HepG2 (cell line): ENCODE data around the gene CES2. TPM values are rescaled to one million over a fixed set of nuclear protein-coding genes. Genes with fewer than 3 reads are reported as not detected.
A peak's percentile ranks its signal among the peaks of the same experiment; 100 is the strongest.

ENCODE experiments used
- ARNT ChIP-seq: fragments of 450-650 bp; IDR thresholded peaks from 2 replicates; pipeline ENCODE4 v1.6.1; 2017
- BORCS8-MEF2B ChIP-seq: sonication (generic); formaldehyde crosslinking; IDR thresholded peaks from 2 replicates; pipeline ENCODE4 v1.8.0; 2022; ENCODE audit warnings: mild to moderate bottlenecking, missing genetic modification reagents
- EEA1 ChIP-seq: sonication (generic); formaldehyde crosslinking; IDR thresholded peaks from 2 replicates; pipeline ENCODE4 v1.5.1; 2020; ENCODE audit warnings: mild to moderate bottlenecking, missing genetic modification reagents, borderline replicate concordance
- HES4 ChIP-seq: sonication (generic); formaldehyde crosslinking; IDR thresholded peaks from 2 replicates; pipeline ENCODE4 v1.9.0; 2021; ENCODE audit warnings: mild to moderate bottlenecking, missing genetic modification reagents, borderline replicate concordance
- KDM3A ChIP-seq: IDR thresholded peaks from 2 replicates; pipeline ENCODE4 v1.6.1; 2018; ENCODE audit warnings: low read depth, missing compliant biosample characterization
- KDM5B ChIP-seq: sonication (generic); formaldehyde crosslinking; IDR thresholded peaks from 2 replicates; pipeline ENCODE4 v1.4.0; 2020; ENCODE audit warnings: missing genetic modification reagents, mild to moderate bottlenecking, borderline replicate concordance
- MEIS2 ChIP-seq: sonication (generic); formaldehyde crosslinking; IDR thresholded peaks from 2 replicates; pipeline ENCODE4 v1.9.0; 2021; ENCODE audit warnings: mild to moderate bottlenecking, missing genetic modification reagents
- MYC ChIP-seq: sonication (generic); formaldehyde crosslinking; IDR thresholded peaks from 2 replicates; pipeline ENCODE4 v1.9.0; 2021; ENCODE audit warnings: missing genetic modification reagents, borderline replicate concordance
- NR0B2 ChIP-seq: sonication (generic); formaldehyde crosslinking; IDR thresholded peaks from 2 replicates; pipeline ENCODE4 v1.4.0; 2020; ENCODE audit warnings: mild to moderate bottlenecking, missing genetic modification reagents
- NR2F2 ChIP-seq: IDR thresholded peaks from 2 replicates; pipeline ENCODE4 v1.6.1; 2012; ENCODE audit warnings: low read depth, inconsistent platforms, borderline replicate concordance
- SRSF1 ChIP-seq: fragments of 200-400 bp; formaldehyde crosslinking; optimal IDR thresholded peaks from 2 replicates; pipeline ENCODE3; 2017; ENCODE audit warnings: mild to moderate bottlenecking, low read depth, low read length, moderate library complexity
- SRSF4 ChIP-seq: fragments of 200-400 bp; formaldehyde crosslinking; IDR thresholded peaks from one replicate; pipeline ENCODE4 v1.6.1; 2018; ENCODE audit warnings: mild to moderate bottlenecking, low read depth, low read length, moderate library complexity; ENCODE audit not compliant: poor library complexity, severe bottlenecking
- ZBTB14 ChIP-seq: sonication (generic); formaldehyde crosslinking; IDR thresholded peaks from 2 replicates; pipeline ENCODE4 v1.4.0; 2020; ENCODE audit warnings: missing genetic modification reagents
- ZBTB25 ChIP-seq: IDR thresholded peaks from 2 replicates; pipeline ENCODE4 v1.6.1; 2018; ENCODE audit warnings: missing genetic modification reagents
- ZFP36 ChIP-seq: fragments of 150-350 bp; IDR thresholded peaks from 2 replicates; pipeline ENCODE4 v1.6.1; 2018; ENCODE audit warnings: borderline replicate concordance, low read length, low read depth; ENCODE audit not compliant: partially characterized antibody
- ZNF564 ChIP-seq: sonication (generic); formaldehyde crosslinking; IDR thresholded peaks from 2 replicates; pipeline ENCODE4 v1.8.1; 2023; ENCODE audit warnings: mild to moderate bottlenecking, missing genetic modification reagents
- ZNF614 ChIP-seq: IDR thresholded peaks from 2 replicates; pipeline ENCODE4 v1.6.1; 2018; ENCODE audit warnings: missing biosample characterization, missing genetic modification reagents, inconsistent platforms, borderline replicate concordance
- ZNF619 ChIP-seq: sonication (generic); formaldehyde crosslinking; IDR thresholded peaks from 2 replicates; pipeline ENCODE4 v1.4.0; 2020; ENCODE audit warnings: mild to moderate bottlenecking, missing genetic modification reagents
- polyA plus RNA-seq, 8 experiments: library from polyadenylated mRNA; depleted of rRNA in 3 of 8; stranded (reverse) in 7 of 8; unstranded in 1 of 8; fragments of >200 nt; fragmentation: Illumina TruSeq in 4 of 8; extraction: Trizol in 4 of 8; gene quantifications; 2 replicates each; pipeline versions ENCODE4 v1.2.1 to v1.2.3, GENCODE V29; 2011 to 2016; ENCODE audit warnings: low read depth in 4 of 8, missing spikeins in 1 of 8, mixed read lengths in 1 of 8; ENCODE audit not compliant: insufficient read depth in 1 of 8
- total RNA-seq, 5 experiments: library from RNA; depleted of rRNA; stranded (reverse); fragments of >200 nt; fragmentation: Illumina TruSeq; extraction: Trizol; gene quantifications; 2 replicates each; pipeline ENCODE4 v1.2.3, GENCODE V29; 2016; ENCODE audit warnings: low read depth in 1 of 5
- TF ChIP-seq, protein P1 (sequence below): IDR thresholded peaks from 2 replicates; pipeline ENCODE4 v1.6.1; 2016; ENCODE audit warnings: low read depth, control low read depth
- TF ChIP-seq, protein P2 (sequence below): fragments of 450-650 bp; IDR thresholded peaks from 2 replicates; pipeline ENCODE4 v1.6.1; 2017; ENCODE audit warnings: mild to moderate bottlenecking
- TF ChIP-seq, protein P3 (sequence below): sonication (generic); formaldehyde crosslinking; IDR thresholded peaks from 2 replicates; pipeline ENCODE4 v1.9.0; 2022; ENCODE audit warnings: missing genetic modification reagents, mild to moderate bottlenecking, borderline replicate concordance

CES2 gene
- total and polyA plus RNA-seq, 2 of the 13 experiments (the other 11 are each of a cell fraction or from before 2014, with no cell fraction given) = 50.6 to 63.8 TPM

DNA sequence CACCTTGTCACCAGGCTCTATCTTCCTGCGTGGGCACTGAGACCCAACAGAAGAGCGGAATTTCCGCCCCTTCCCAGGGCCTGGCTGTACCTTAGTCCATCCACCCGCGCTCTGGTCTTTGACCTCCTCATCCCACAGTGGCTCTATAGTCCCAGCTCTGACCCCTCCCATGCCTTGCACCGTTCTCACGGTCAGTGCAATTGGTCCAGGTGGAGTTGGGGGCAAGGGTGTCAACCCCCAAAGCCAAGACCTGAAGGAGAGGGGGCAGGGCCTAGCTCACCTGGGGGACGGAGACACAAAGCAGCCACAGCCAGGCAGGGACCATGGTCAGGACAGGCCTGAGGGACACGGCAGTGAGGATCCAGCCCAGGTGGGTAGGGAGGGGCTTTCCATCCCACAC is 17.6 kb upstream of the CES2 start (continued):
- TF ChIP-seq ZFP36 (no peak), KDM3A (CRISPR knock-in tag) (0 out of 2 replicates have a peak, but pooled peaks have one; percentile 4), ZNF564 (no peak), ARNT (no peak), ZBTB14 (CRISPR knock-in tag) (no peak), SRSF4 (no peak), NR0B2 (CRISPR knock-in tag) (no peak), ZNF619 (0 out of 2 replicates have a peak, but pooled peaks have one; percentile 13), HES4 (CRISPR knock-in tag) (no peak), EEA1 (CRISPR knock-in tag) (no peak), KDM5B (CRISPR knock-in tag) (no peak; the same call in 1 of the 2 replicates), SRSF1 (no peak), MEIS2 (CRISPR knock-in tag) (no peak), NR2F2 (no peak), ZBTB25 (no peak), MYC (CRISPR knock-in tag) (peak; percentile 33; the same call in 1 of the 2 replicates), ZNF614 (CRISPR knock-in tag) (no peak; the same call in 1 of the 2 replicates), BORCS8-MEF2B (CRISPR knock-in tag) (no peak; the same call in 1 of the 2 replicates)
- TF ChIP-seq, protein P1, sequence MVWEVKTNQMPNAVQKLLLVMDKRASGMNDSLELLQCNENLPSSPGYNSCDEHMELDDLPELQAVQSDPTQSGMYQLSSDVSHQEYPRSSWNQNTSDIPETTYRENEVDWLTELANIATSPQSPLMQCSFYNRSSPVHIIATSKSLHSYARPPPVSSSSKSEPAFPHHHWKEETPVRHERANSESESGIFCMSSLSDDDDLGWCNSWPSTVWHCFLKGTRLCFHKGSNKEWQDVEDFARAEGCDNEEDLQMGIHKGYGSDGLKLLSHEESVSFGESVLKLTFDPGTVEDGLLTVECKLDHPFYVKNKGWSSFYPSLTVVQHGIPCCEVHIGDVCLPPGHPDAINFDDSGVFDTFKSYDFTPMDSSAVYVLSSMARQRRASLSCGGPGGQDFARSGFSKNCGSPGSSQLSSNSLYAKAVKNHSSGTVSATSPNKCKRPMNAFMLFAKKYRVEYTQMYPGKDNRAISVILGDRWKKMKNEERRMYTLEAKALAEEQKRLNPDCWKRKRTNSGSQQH = no peak
- TF ChIP-seq, protein P2, sequence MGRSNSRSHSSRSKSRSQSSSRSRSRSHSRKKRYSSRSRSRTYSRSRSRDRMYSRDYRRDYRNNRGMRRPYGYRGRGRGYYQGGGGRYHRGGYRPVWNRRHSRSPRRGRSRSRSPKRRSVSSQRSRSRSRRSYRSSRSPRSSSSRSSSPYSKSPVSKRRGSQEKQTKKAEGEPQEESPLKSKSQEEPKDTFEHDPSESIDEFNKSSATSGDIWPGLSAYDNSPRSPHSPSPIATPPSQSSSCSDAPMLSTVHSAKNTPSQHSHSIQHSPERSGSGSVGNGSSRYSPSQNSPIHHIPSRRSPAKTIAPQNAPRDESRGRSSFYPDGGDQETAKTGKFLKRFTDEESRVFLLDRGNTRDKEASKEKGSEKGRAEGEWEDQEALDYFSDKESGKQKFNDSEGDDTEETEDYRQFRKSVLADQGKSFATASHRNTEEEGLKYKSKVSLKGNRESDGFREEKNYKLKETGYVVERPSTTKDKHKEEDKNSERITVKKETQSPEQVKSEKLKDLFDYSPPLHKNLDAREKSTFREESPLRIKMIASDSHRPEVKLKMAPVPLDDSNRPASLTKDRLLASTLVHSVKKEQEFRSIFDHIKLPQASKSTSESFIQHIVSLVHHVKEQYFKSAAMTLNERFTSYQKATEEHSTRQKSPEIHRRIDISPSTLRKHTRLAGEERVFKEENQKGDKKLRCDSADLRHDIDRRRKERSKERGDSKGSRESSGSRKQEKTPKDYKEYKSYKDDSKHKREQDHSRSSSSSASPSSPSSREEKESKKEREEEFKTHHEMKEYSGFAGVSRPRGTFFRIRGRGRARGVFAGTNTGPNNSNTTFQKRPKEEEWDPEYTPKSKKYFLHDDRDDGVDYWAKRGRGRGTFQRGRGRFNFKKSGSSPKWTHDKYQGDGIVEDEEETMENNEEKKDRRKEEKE = no peak
- TF ChIP-seq, protein P3, sequence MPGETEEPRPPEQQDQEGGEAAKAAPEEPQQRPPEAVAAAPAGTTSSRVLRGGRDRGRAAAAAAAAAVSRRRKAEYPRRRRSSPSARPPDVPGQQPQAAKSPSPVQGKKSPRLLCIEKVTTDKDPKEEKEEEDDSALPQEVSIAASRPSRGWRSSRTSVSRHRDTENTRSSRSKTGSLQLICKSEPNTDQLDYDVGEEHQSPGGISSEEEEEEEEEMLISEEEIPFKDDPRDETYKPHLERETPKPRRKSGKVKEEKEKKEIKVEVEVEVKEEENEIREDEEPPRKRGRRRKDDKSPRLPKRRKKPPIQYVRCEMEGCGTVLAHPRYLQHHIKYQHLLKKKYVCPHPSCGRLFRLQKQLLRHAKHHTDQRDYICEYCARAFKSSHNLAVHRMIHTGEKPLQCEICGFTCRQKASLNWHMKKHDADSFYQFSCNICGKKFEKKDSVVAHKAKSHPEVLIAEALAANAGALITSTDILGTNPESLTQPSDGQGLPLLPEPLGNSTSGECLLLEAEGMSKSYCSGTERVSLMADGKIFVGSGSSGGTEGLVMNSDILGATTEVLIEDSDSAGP (CRISPR knock-in tag) = peak; percentile 36; the same call in 1 of the 2 replicates
